H1 (cell line): Measurements from ENCODE around the gene ADGRB3.

Source experiments
- CHD7 ChIP-seq: fragments of 300-600 bp; sonication (generic); IDR thresholded peaks from 2 replicates; pipeline ENCODE4 v1.7.1; 2012; ENCODE audit warnings: low read length, moderate library complexity, mild to moderate bottlenecking, inconsistent platforms; ENCODE audit not compliant: insufficient replicate concordance
- CTCF ChIP-seq, 3 experiments: IDR thresholded peaks; 1 replicate in 2 of 3; 2 replicates in 1 of 3; pipeline versions ENCODE4 v1.5.1 to v1.6.1; 2011; ENCODE audit warnings: low read length in 3 of 3, mild to moderate bottlenecking in 3 of 3, inconsistent platforms in 2 of 3, low read depth in 1 of 3, moderate library complexity in 1 of 3; ENCODE audit not compliant: insufficient read depth in 1 of 3; ENCODE audit errors: control extremely low read depth in 1 of 3
- EP300 ChIP-seq, 2 experiments: IDR thresholded peaks; 1 replicate in 1 of 2; 2 replicates in 1 of 2; pipeline ENCODE4 v1.6.1; 2011 to 2012; ENCODE audit warnings: low read depth in 2 of 2, low read length in 2 of 2, mild to moderate bottlenecking in 2 of 2, borderline replicate concordance in 1 of 2, inconsistent platforms in 1 of 2, moderate library complexity in 1 of 2
- GABPA ChIP-seq: IDR thresholded peaks from 2 replicates; pipeline ENCODE4 v1.6.1; 2011; ENCODE audit warnings: mild to moderate bottlenecking, low read length, moderate library complexity, borderline replicate concordance; ENCODE audit not compliant: insufficient read depth
- POLR2A ChIP-seq, 2 experiments: IDR thresholded peaks; 1 replicate in 1 of 2; 2 replicates in 1 of 2; pipeline ENCODE4 v1.6.1; 2011; ENCODE audit warnings: low read depth in 2 of 2, low read length in 2 of 2, mild to moderate bottlenecking in 2 of 2; ENCODE audit errors: control extremely low read depth in 1 of 2
- POLR2AphosphoS5 ChIP-seq: IDR thresholded peaks from 2 replicates; pipeline ENCODE4 v1.6.1; 2011; ENCODE audit warnings: low read depth, low read length
- RAD21 ChIP-seq, 2 experiments: IDR thresholded peaks in 1 of 2; conservative IDR thresholded peaks in 1 of 2; 2 replicates each; pipeline ENCODE4 v1.6.1; 2011; ENCODE audit warnings: low read depth in 2 of 2, low read length in 2 of 2, improper control_type of control experiment in 1 of 2, inconsistent platforms in 1 of 2, mild to moderate bottlenecking in 1 of 2, moderate library complexity in 1 of 2
- SRF ChIP-seq: IDR thresholded peaks from 2 replicates; pipeline ENCODE4 v1.6.1; 2011; ENCODE audit warnings: mild to moderate bottlenecking, low read depth, low read length, moderate library complexity

GRCh38 chr6:68724060-68724459 is 89.0 kb downstream of the ADGRB3 start:
- TF ChIP-seq EP300 (IDR thresholded peaks at IDR 0.05; ENCODE audit: borderline replicate concordance in 1 of 2, low read depth in 2 of 2, low read length in 2 of 2) (no peak), POLR2AphosphoS5 (no peak), GABPA (no peak), CTCF (IDR thresholded peaks at IDR 0.05; ENCODE audit: control extremely low read depth in 1 of 3, insufficient read depth in 1 of 3, low read depth in 1 of 3, low read length in 3 of 3) (no peak), RAD21 (IDR thresholded peaks at IDR 0.05 in 1 of 2, conservative IDR thresholded peaks at IDR 0.05 in 1 of 2; ENCODE audit: low read depth in 2 of 2, low read length in 2 of 2) (no peak), SRF (no peak), CHD7 (no peak), POLR2A (IDR thresholded peaks at IDR 0.05; ENCODE audit: control extremely low read depth in 1 of 2, low read depth in 2 of 2, low read length in 2 of 2) (no peak)
